Measurements from ENCODE around the gene SLC12A9. TPM values are rescaled to one million over a fixed set of nuclear protein-coding genes. Genes with fewer than 3 reads are reported as not detected.
A peak's percentile ranks its signal among the peaks of the same experiment; 100 is the strongest.

The SLC12A9 gene
- total RNA-seq, 2 donors from 2014 or later: 31.0 to 33.6 TPM

- DNase-seq: no peak
- no peak for ATAC-seq
- intact Hi-C loops (cut with DNase I, micrococcal nuclease): no loop called here
Observed at GRCh38 chr7:100823534-100823933, 29.0 kb upstream of the SLC12A9 start.

GRCh38 chr7:100824499-100825214, 27.9 kb upstream of the SLC12A9 start:
- DNase-seq (no peak), ATAC-seq (no peak)
- intact Hi-C loops (cut with DNase I, micrococcal nuclease): no loop called here

- intact Hi-C loops (cut with DNase I, micrococcal nuclease): no loop called here
- ATAC-seq: peak; percentile 35
Observed at GRCh38 chr7:100825215-100825671, 27.3 kb upstream of the SLC12A9 start.

GRCh38 chr7:100825751-100826513, 26.6 kb upstream of the SLC12A9 start:
- ATAC-seq: peak; percentile 49
- intact Hi-C loops (cut with DNase I, micrococcal nuclease): no loop called here
- no peak for DNase-seq

More at GRCh38 chr7:100825215-100825671, 27.3 kb upstream of the SLC12A9 start:
- no peak for DNase-seq

- DNase-seq: peak in 1 of 2 donors; percentile 49
- peak; percentile 31 for ATAC-seq
- intact Hi-C loops (cut with DNase I, micrococcal nuclease): no loop called here
Observed at GRCh38 chr7:100826514-100827329, 25.8 kb upstream of the SLC12A9 start.

GRCh38 chr7:100827330-100828226, 24.9 kb upstream of the SLC12A9 start, which contains the start of gene EPHB4:
EPHB4 (minus strand) TSS chr7:100827523; CDS start chr7:100827030, 493 bp downstream.
- peak; percentile 66 for ATAC-seq
- DNase-seq: peak; percentile 84 to 90
- intact Hi-C loops (cut with DNase I, micrococcal nuclease): no loop called here

- DNase-seq (peak in 1 of 2 donors; percentile 32), ATAC-seq (no peak)
- intact Hi-C loops (cut with DNase I, micrococcal nuclease): no loop called here
Observed at GRCh38 chr7:100829150-100829716, 23.3 kb upstream of the SLC12A9 start.

GRCh38 chr7:100830396-100830795, 22.1 kb upstream of the SLC12A9 start:
- intact Hi-C loops (cut with DNase I, micrococcal nuclease): no loop called here
- ATAC-seq: no peak
- DNase-seq: no peak

GRCh38 chr7:100832281-100832633, 20.3 kb upstream of the SLC12A9 start:
- intact Hi-C loops (cut with DNase I, micrococcal nuclease): no loop called here
- ATAC-seq (no peak), DNase-seq (no peak)

- DNase-seq (peak; percentile 75 to 82), ATAC-seq (peak; percentile 80)
- intact Hi-C loops (cut with DNase I, micrococcal nuclease): no loop called here
Observed at GRCh38 chr7:100835903-100836811, 16.4 kb upstream of the SLC12A9 start.

GRCh38 chr7:100836812-100837098, 15.8 kb upstream of the SLC12A9 start:
- no peak for DNase-seq
- intact Hi-C loops (cut with DNase I, micrococcal nuclease): no loop called here

GRCh38 chr7:100837099-100837836, 15.2 kb upstream of the SLC12A9 start:
- peak; percentile 90 to 92 for DNase-seq
- ATAC-seq: peak; percentile 89
- intact Hi-C loops (cut with DNase I, micrococcal nuclease): no loop called here

More at GRCh38 chr7:100836812-100837098, 15.8 kb upstream of the SLC12A9 start:
- ATAC-seq: no peak

GRCh38 chr7:100839361-100839760, 13.2 kb upstream of the SLC12A9 start:
- intact Hi-C loops (cut with DNase I, micrococcal nuclease): no loop called here
- ATAC-seq (no peak), DNase-seq (no peak)

GRCh38 chr7:100840470-100841100, 11.9 kb upstream of the SLC12A9 start:
- no peak for DNase-seq
- intact Hi-C loops (cut with DNase I, micrococcal nuclease): no loop called here
- no peak for ATAC-seq

- intact Hi-C loops (cut with DNase I, micrococcal nuclease): no loop called here
- no peak for DNase-seq
- no peak for ATAC-seq
Observed at GRCh38 chr7:100847360-100847759, 5.2 kb upstream of the SLC12A9 start.

Measured in left colon (tissue), 2 donors.